Stimulated activated CD4-positive, alpha-beta T cell treated with anti-CD3 and anti-CD28 coated beads, Interleukin-2, amount 100 ng/mL, for 48 hours (primary cell): ENCODE results near the gene RIPOR3.
"Not testable (repeated sequence)": the region's sequence is repeated elsewhere in the genome, so short reads cannot be mapped to it uniquely, and the experiment has no call there.

ENCODE experiments used
- DNase-seq, 2 donors: peaks; one replicate each; pipeline ENCODE4 v3.0.0-alpha.2; 2020

RIPOR3 gene

GRCh38 chr20:50704514-50704913 is 13.2 kb upstream of the RIPOR3 start:
- no peak for DNase-seq

GRCh38 chr20:50703651-50704438 is 12.5 kb upstream of the RIPOR3 start:
- not testable (repeated sequence) for DNase-seq

- DNase-seq = no peak
Observed at GRCh38 chr20:50701041-50701963, 10.0 kb upstream of the RIPOR3 start.

GRCh38 chr20:50699688-50700087 is 8.3 kb upstream of the RIPOR3 start:
- DNase-seq = no peak

DNA sequence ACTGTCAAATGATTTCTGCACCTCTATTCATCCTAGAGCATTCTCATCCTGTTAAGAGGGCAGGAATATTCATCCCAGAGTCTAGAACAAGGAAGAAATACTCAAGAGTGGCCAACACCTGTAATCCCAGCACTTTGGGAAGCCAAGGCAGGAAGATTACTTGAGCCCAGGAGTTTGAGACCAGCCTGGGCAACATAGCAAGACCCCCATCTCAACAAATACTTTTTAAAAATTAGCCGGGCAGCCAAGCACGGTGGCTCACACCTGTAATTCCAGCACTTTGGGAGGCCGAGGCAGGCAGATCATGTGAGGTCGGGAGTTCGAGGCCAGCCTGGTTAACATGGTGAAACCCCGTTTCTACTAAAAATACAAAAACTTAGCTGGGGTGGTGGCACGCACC is 6.9 kb upstream of the RIPOR3 start:
- not testable (repeated sequence) for DNase-seq

- no peak for DNase-seq
Observed at GRCh38 chr20:50695135-50695872, 4.0 kb upstream of the RIPOR3 start.

DNA sequence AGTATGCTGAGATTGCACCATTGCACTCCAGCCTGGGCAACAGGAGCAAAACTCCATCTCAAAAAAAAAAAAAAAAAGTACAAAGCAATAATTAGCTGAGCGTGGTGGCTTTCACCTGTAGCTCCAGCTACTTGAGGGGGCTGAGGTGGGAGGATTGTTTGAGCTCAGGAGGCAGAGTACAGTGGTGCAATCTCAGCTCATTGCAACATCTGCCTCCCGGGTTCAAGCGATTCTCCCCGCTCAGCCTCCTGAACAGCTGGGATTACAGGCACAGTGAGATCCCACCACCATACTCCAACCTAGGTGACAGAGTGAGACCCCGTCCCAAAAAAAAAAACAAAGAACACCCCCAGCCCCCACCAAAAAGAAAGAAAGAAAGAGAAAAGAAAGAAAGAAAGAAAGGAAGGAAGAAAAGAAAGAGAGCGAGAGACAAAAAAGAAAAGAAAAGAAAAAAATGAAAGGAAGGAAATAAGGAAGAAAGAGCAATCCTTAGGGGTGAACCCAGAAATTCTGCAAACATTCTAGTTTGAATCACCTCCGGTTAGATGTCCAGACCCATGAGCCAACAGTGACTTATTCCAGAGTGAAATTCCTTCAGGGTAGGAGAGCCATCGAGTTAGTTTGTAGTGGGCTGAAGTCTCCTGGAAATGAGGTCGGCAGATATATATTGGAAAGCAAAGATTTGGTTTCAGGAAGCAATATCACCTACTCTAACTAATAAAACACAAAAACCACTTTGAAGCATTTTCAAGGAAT is 3.2 kb upstream of the RIPOR3 start:
- DNase-seq = no peak

GRCh38 chr20:50693001-50693400 is 1.7 kb upstream of the RIPOR3 start:
- DNase-seq = no peak

- no peak for DNase-seq
Observed at GRCh38 chr20:50692552-50692933, 1.2 kb upstream of the RIPOR3 start.

DNA sequence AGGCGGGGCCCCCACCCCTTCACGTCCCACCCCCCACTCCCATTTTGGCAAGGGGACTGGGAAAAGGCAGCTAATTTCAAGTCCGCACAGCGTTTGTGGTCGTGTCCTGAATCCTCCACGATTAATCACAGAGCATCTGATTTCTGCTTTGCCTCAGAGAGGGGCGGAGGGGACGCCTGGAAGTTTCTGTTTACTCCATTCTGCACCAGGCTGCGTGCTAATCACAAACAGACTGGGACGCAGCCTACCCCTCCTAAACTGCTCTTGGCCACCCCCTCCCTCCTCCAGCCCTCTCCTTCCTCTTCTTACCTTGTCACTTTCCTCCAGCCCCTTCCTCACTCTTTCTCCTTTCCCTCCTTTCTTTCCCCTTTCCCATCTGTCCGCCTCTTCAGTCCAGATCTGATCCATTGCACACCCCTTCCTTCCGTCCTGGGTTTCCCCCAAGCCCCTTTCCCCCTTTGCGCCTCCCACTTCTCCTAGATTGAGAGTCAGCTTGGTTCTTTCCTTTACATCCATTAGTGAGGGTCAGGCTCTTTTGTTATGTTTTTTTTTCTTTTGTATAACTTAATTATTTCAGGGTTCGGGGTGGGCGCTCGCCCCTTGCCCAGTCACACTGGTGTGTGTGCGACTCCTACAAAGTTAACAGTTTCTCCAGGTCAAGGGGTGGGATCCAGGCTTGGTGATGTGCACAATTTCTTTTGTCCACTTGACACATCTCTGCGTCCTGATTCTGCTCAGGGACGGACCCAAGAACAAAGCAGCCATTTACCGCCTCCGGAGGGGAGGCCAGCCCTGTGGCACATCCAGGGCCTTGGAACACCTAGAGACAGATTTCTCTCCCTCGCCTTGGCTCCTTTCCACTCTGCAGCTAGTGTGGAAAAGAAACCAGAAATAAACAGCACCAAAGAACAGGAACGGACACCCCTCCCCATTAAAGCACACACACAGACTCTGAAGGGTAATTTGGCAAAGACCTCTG is 520 bp upstream of the RIPOR3 start:
- no peak for DNase-seq

DNA sequence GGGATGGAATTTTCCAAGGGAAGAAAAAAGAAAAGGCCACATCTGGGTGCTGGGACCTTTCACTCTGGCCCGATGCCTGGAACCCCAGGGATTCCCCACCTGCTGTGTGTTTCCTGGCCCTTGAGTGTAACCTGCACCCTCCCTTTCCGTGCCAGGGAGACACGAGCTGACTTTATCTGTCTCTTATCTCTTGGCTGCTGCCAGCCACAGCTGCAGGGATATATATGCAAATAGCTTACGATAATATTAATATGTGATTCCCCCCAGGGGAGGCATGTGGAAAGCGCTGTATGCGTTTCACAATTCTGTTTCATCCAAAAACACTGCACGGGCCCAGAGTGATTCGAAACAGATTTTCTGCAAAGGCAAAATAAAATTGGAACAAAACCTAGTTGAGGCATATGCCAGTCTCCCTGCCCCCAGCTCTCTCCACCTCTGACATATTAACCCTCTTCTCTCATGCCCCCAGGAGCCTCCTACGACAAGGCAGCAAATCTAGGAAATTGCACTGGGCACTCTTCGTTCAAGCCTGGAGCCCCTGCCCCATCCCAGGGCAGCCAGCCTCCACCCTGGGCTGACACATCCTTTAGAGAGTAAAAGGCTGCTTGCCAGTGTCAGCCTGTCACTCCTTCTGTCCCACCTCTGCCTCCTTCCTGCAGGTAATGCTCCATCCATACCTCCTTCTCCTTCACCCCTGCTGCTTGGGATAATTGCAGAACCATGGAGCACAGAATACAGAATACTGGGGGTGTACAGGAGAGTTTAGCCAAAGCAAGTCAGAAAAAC is 1.3 kb downstream of the RIPOR3 start:
- DNase-seq = no peak

DNA sequence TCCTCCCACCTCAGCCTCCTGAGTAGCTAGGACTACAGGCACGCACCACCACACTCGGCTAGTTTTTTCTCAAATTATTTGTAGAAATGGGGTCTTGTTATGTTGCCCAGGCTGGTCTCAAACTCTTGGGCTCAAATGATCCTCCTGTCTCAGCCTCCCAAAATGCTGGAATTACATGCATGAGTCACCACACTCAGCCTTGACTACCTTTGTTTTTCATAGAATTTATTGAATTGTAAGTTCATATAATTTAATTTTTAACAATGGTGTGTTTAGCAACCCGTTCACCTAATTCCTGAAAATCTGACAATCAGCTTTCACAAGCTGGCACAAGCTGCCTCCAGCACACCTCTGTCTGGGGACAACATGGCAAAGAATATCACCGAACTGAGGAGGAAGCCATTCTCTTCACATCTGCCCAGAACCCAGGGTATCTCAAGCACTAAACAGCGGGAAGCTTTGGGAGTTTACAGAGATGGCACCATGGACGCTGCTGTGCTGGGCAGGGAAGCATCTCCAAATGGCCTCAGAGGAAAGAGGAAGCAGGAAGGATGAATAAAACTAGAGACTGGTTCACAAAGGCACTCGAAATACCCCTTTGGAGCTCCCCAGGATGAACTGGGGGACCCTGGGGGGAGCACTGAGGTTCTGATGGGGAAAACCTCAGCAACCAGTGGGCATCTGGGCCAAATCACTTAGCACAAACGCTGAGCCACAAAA is 2.9 kb downstream of the RIPOR3 start:
- DNase-seq = no peak

DNA sequence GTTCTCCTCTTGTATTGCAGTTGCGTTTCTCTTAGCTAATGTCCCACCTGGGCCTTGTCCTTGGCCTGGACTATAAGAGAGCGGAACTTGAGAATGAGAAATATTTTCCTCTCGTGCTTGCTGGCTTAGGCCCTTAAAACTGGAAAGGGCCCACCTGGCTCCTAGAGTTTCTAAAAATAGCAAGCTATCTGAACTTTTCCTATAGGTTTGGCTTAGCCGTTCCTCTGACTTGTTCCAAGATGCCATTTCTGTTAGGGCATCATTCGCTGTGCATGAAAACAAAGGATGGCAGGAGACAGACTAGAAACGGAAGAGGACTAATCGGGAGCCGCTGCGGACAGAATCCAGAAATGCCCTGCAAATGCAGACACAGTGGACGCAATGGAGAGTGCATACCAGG is 4.5 kb downstream of the RIPOR3 start:
- no peak for DNase-seq

- DNase-seq = no peak
Observed at GRCh38 chr20:50683570-50683969, 7.8 kb downstream of the RIPOR3 start.

DNA sequence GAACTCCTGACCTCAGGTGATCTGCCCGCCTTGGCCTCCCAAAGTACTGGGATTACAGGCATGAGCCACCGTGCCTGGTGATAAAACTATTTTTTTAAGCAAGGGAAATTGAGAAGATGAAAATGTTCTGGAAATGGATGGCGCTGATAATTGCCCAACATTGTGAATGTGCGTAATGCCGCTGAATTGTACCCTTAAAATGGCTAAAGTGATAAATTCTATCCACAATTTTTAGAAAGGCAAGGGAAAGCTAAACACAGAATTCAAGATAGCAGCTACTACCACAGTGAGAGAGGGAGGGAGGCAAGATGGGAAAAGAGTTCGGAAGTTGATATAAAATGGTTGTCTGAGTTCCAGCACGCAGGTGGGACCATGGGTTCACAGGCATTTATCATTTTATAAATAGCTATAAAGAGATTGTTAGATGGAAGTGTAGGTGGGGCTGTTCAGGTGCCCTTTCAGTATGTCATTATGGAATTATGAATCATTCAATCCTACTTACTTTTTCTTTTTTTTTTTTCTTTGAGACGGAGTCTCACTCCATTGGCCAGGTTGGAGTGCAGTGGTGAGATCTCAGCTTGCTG is 8.3 kb downstream of the RIPOR3 start:
- no peak for DNase-seq

- no peak for DNase-seq
Observed at GRCh38 chr20:50682065-50682464, 9.3 kb downstream of the RIPOR3 start.

DNA sequence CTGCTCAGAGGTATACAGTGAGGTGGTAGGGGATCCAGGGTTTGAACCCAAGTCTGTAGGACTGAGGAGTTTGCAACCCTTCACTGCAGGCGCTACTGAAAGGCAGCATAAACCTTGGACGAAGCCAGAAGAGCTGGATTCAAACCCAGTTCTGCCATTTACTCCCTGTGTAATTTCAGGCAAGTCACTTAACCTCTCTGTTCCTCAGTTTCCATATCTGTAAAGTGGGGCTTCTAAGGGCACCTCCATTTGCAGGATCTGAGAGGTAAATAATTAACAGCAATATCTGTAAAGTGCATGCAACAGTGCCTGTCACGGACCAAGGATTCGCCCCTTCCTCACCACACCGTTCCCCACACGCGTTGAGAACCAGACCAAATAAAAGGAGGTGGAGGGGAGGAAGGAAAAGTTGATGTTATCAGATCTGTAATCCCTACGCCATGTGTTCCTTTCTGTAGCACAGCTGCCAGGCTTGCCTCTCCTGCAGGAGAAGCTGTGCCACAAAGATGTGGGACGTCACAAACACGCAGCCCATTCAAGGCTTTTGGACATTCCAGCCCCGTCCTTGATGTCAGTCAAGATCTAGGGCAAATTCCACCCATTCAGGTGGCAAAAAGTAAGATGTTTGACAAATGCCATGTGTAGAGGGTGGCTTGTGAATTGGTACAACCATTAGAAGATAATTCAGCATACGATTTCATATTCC is 9.8 kb downstream of the RIPOR3 start:
- DNase-seq = no peak

- DNase-seq = no peak
Observed at GRCh38 chr20:50680105-50680960, 11.0 kb downstream of the RIPOR3 start.
